H9 (cell line): Measurements from ENCODE around the gene HS1BP3. TPM values are rescaled to one million over a fixed set of nuclear protein-coding genes. Genes with fewer than 3 reads are reported as not detected.
A peak's percentile ranks its signal among the peaks of the same experiment; 100 is the strongest.

Source experiments
- DNase-seq: peaks from one replicate; pipeline ENCODE4 v3.0.0-alpha.2; 2017
- H2AFZ ChIP-seq: one replicate; pipeline ENCODE4 v1.6.1; 2013; ENCODE audit warnings: mild to moderate bottlenecking, low read length, control low read depth, moderate library complexity
- H2AK5ac ChIP-seq: 2 replicates; pipeline ENCODE4 v1.6.1; 2013; ENCODE audit warnings: low read length, control low read depth, mixed read lengths; ENCODE audit not compliant: insufficient read length
- H2BK120ac ChIP-seq: one replicate; pipeline ENCODE4 v1.6.1; 2013; ENCODE audit warnings: low read depth, mild to moderate bottlenecking, low read length, control low read depth, inconsistent platforms; ENCODE audit not compliant: poor library complexity, severe bottlenecking
- H2BK12ac ChIP-seq: 2 replicates; pipeline ENCODE4 v1.6.1; 2013; ENCODE audit warnings: low read length, control low read depth, mixed read lengths, low read depth; ENCODE audit not compliant: insufficient read length
- H2BK15ac ChIP-seq: 2 replicates; pipeline ENCODE4 v1.6.1; 2013; ENCODE audit warnings: low read depth, low read length, control low read depth
- H2BK20ac ChIP-seq: one replicate; pipeline ENCODE4 v1.6.1; 2013; ENCODE audit warnings: low read depth, mild to moderate bottlenecking, low read length, control low read depth, inconsistent platforms; ENCODE audit not compliant: poor library complexity, severe bottlenecking
- H2BK5ac ChIP-seq: 2 replicates; pipeline ENCODE4 v1.6.1; 2013; ENCODE audit warnings: low read length, control low read depth, mixed read lengths; ENCODE audit not compliant: insufficient read length
- H3K14ac ChIP-seq: 2 replicates; pipeline ENCODE4 v1.6.1; 2013; ENCODE audit warnings: low read length, control low read depth; ENCODE audit not compliant: insufficient read depth
- H3K18ac ChIP-seq: 2 replicates; pipeline ENCODE4 v1.6.1; 2013; ENCODE audit warnings: low read depth, mild to moderate bottlenecking, mixed read lengths, low read length, control low read depth; ENCODE audit not compliant: insufficient read length
- H3K23ac ChIP-seq: 2 replicates; pipeline ENCODE4 v1.6.1; 2013; ENCODE audit warnings: low read length, control low read depth, mixed read lengths, low read depth; ENCODE audit not compliant: insufficient read length
- H3K23me2 ChIP-seq: 2 replicates; pipeline ENCODE4 v1.6.1; 2013; ENCODE audit warnings: low read depth, mild to moderate bottlenecking, mixed read lengths, low read length, control low read depth; ENCODE audit not compliant: insufficient read length, poor library complexity, severe bottlenecking
- H3K27ac ChIP-seq: 2 replicates; pipeline ENCODE4 v1.5.1; 2013; ENCODE audit warnings: low read length, control low read depth, mixed read lengths, low read depth; ENCODE audit not compliant: insufficient read length
- H3K27me3 ChIP-seq: 2 replicates; pipeline ENCODE4 v1.6.1; 2013; ENCODE audit warnings: low read length, control low read depth, inconsistent platforms; ENCODE audit not compliant: insufficient read depth
- H3K4ac ChIP-seq: 2 replicates; pipeline ENCODE4 v1.6.1; 2013; ENCODE audit warnings: low read depth, mild to moderate bottlenecking, control low read depth, inconsistent platforms, low read length, moderate library complexity
- H3K4me1 ChIP-seq: 2 replicates; pipeline ENCODE4 v1.6.1; 2013; ENCODE audit warnings: low read length, control low read depth, inconsistent platforms; ENCODE audit not compliant: insufficient read depth
- H3K4me2 ChIP-seq: 2 replicates; pipeline ENCODE4 v1.6.1; 2013; ENCODE audit warnings: low read length, control low read depth, mixed read lengths; ENCODE audit not compliant: insufficient read length, insufficient read depth
- H3K56ac ChIP-seq: 2 replicates; pipeline ENCODE4 v1.6.1; 2013; ENCODE audit warnings: low read depth, mild to moderate bottlenecking, mixed read lengths, low read length, control low read depth; ENCODE audit not compliant: insufficient read length
- H3K79me1 ChIP-seq: 2 replicates; pipeline ENCODE4 v1.6.1; 2013; ENCODE audit warnings: low read depth, mild to moderate bottlenecking, moderate library complexity, low read length, control low read depth, inconsistent platforms; ENCODE audit not compliant: insufficient read depth, poor library complexity, severe bottlenecking
- H3K79me2 ChIP-seq: 2 replicates; pipeline ENCODE4 v1.6.1; 2013; ENCODE audit warnings: low read length, control low read depth, inconsistent platforms; ENCODE audit not compliant: insufficient read depth
- H3K9ac ChIP-seq: 2 replicates; pipeline ENCODE4 v1.6.1; 2013; ENCODE audit warnings: low read length, control low read depth, mixed read lengths; ENCODE audit not compliant: insufficient read length; ENCODE audit errors: extremely low read depth
- H3K9me3 ChIP-seq: one replicate; pipeline ENCODE4 v1.6.1; 2013; ENCODE audit warnings: low read depth, low read length, inconsistent platforms; ENCODE audit not compliant: control insufficient read depth
- H3T11ph ChIP-seq: one replicate; pipeline ENCODE4 v1.6.1; 2013; ENCODE audit warnings: mild to moderate bottlenecking, low read length, control low read depth, inconsistent platforms
- H4K20me1 ChIP-seq: one replicate; pipeline ENCODE4 v1.6.1; 2013; ENCODE audit not compliant: control insufficient read depth, insufficient read length, insufficient read depth
- H4K5ac ChIP-seq: 2 replicates; pipeline ENCODE4 v1.6.1; 2013; ENCODE audit warnings: low read depth, mild to moderate bottlenecking, mixed read lengths, low read length, control low read depth; ENCODE audit not compliant: insufficient read length
- H4K8ac ChIP-seq: replicated peaks from 2 replicates; pipeline ENCODE4 v1.6.1; 2013; ENCODE audit warnings: low read length, control low read depth, mixed read lengths, low read depth; ENCODE audit not compliant: insufficient read length
- H4K91ac ChIP-seq: 2 replicates; pipeline ENCODE4 v1.6.1; 2013; ENCODE audit warnings: low read depth, mild to moderate bottlenecking, moderate library complexity, mixed read lengths, low read length, control low read depth; ENCODE audit not compliant: insufficient read length
- H3K27ac Mint-ChIP-seq, 3 experiments: 2 replicates in 2 of 3; 3 replicates in 1 of 3; pipeline ENCODE4 v1.8.0; 2020 to 2021; ENCODE audit warnings: mixed read lengths in 3 of 3, mild to moderate bottlenecking in 1 of 3, moderate library complexity in 1 of 3
- H3K27me3 Mint-ChIP-seq: 2 replicates; pipeline ENCODE4 v1.8.0; 2021; ENCODE audit warnings: low read depth, mild to moderate bottlenecking, moderate library complexity, mixed read lengths
- H3K36me3 Mint-ChIP-seq, 3 experiments: 2 replicates in 2 of 3; 3 replicates in 1 of 3; pipeline ENCODE4 v1.8.0; 2020 to 2021; ENCODE audit warnings: low read depth in 3 of 3, mixed read lengths in 3 of 3; ENCODE audit not compliant: insufficient read depth in 1 of 3
- H3K4me1 Mint-ChIP-seq, 2 experiments: 2 replicates each; pipeline ENCODE4 v1.8.0; 2020; ENCODE audit warnings: mixed read lengths in 2 of 2
- H3K4me3 Mint-ChIP-seq, 2 experiments: 2 replicates in 1 of 2; 3 replicates in 1 of 2; pipeline ENCODE4 v1.8.0; 2020 to 2021; ENCODE audit warnings: mild to moderate bottlenecking in 2 of 2, mixed read lengths in 2 of 2, moderate library complexity in 1 of 2
- H3K9me3 Mint-ChIP-seq, 2 experiments: 2 replicates in 1 of 2; 3 replicates in 1 of 2; pipeline ENCODE4 v1.8.0; 2020; ENCODE audit warnings: mild to moderate bottlenecking in 2 of 2, mixed read lengths in 2 of 2, moderate library complexity in 1 of 2
- CTCF ChIP-seq: fragments of 200-600 bp; sonication (generic); conservative IDR thresholded peaks from 3 replicates; pipeline ENCODE4 v1.8.0; 2021; ENCODE audit warnings: antibody characterized with exemption, mild to moderate bottlenecking
- WGBS: extraction: QIAGEN DNeasy Blood & Tissue Kit; methylation state at CpG from one replicate; pipeline ENCODE4 v1.1.7; 2013; ENCODE audit warnings: missing lambda C conversion rate, low lambda C conversion rate, mixed read lengths; ENCODE audit not compliant: insufficient read length; ENCODE audit errors: extremely low coverage; 5-methylcytosine and 5-hydroxymethylcytosine counted together
- total RNA-seq: library from RNA; stranded (reverse); gene quantifications from 2 replicates; pipeline ENCODE4 v1.2.1, GENCODE V29; 2021

Gene HS1BP3
- total RNA-seq, 1 experiment from 2014 or later: 11.1 TPM

GRCh38 chr2:20653695-20654534, 3.0 kb upstream of the HS1BP3 start:
- no peaks in the 10 kb centered on the region for H3K79me1 ChIP-seq
- no peak for DNase-seq
- H4K5ac ChIP-seq: no peak overlapping the region
- H2BK20ac ChIP-seq: no peak overlapping the region
- no CpG with 5 or more reads among the region's 7 CpGs for WGBS
- H3K4me1 ChIP-seq: no peaks in the 10 kb centered on the region; the same call in 1 of the 2 replicates
- no peak overlapping the region for H3T11ph ChIP-seq
- Mint-ChIP-seq H3K36me3 (no peaks in the 10 kb centered on the region; a peak in 1 of 7 replicates), H3K4me3 (no peak overlapping the region), H3K27me3 (peaks cover 46% of the 10 kb centered on the region), H3K4me1 (peaks cover 20 to 29% of the 10 kb centered on the region in 2 experiments), H3K9me3 (no peaks in the 10 kb centered on the region), H3K27ac (no peak overlapping the region)
- no peak overlapping the region for H3K56ac ChIP-seq
- H3K79me2 ChIP-seq: no peaks in the 10 kb centered on the region
- H4K8ac ChIP-seq: no peak overlapping the region
- no peaks in the 10 kb centered on the region for H3K9me3 ChIP-seq
- H2BK15ac ChIP-seq: no peak overlapping the region
- no peak overlapping the region for H2BK5ac ChIP-seq
- H3K23ac ChIP-seq: no peak overlapping the region
- no peak overlapping the region for H2AFZ ChIP-seq
- no peak overlapping the region for H3K14ac ChIP-seq
- no peak overlapping the region for H3K18ac ChIP-seq
- no peak overlapping the region for H3K27ac ChIP-seq
- no peak overlapping the region for H2BK120ac ChIP-seq
- no peak overlapping the region for H3K4ac ChIP-seq
- H3K4me2 ChIP-seq: no peak overlapping the region
- H3K27me3 ChIP-seq: no peaks in the 10 kb centered on the region
- H2BK12ac ChIP-seq: no peak overlapping the region
- peak; percentile 28; the same call in 1 of the 3 replicates for TF ChIP-seq CTCF
- H4K91ac ChIP-seq: no peak overlapping the region
- peaks cover 5% of the 10 kb centered on the region for H3K23me2 ChIP-seq
- H4K20me1 ChIP-seq: no peaks in the 10 kb centered on the region
- H3K9ac ChIP-seq: no peak overlapping the region
- H2AK5ac ChIP-seq: no peak overlapping the region
